RKO (cell line): ENCODE results near the gene MCAM.

ENCODE experiments used
- DNase-seq: peaks from one replicate; pipeline ENCODE4 v3.0.0-alpha.2; 2016; ENCODE audit warnings: low spot score

The MCAM gene

GRCh38 chr11:119262668-119263351 is 54.1 kb downstream of the MCAM start:
- DNase-seq = peak; percentile 55

GRCh38 chr11:119258983-119259382 is 57.9 kb downstream of the MCAM start:
- no peak for DNase-seq
